DND-41 (cell line): Measurements from ENCODE around the gene AP1AR.
"Not testable (repeated sequence)": the region's sequence is repeated elsewhere in the genome, so short reads cannot be mapped to it uniquely, and the experiment has no call there.

Source experiments
- CTCF ChIP-seq: IDR thresholded peaks from 2 replicates; pipeline ENCODE4 v1.5.1; 2012; ENCODE audit warnings: borderline replicate concordance, low read length, moderate library complexity, mild to moderate bottlenecking; ENCODE audit not compliant: poor library complexity, severe bottlenecking; ENCODE audit errors: extremely low read depth
- EZH2 ChIP-seq: IDR thresholded peaks from 3 replicates; pipeline ENCODE4 v1.6.1; 2012; ENCODE audit warnings: borderline replicate concordance, low read depth, mild to moderate bottlenecking, moderate library complexity, low read length, inconsistent platforms; ENCODE audit not compliant: severe bottlenecking

GRCh38 chr4:112309263-112309791, 77.7 kb downstream of the AP1AR start:
- TF ChIP-seq CTCF, EZH2: not testable (repeated sequence)
